ENCODE measurements around the gene TMEM217.

DNA sequence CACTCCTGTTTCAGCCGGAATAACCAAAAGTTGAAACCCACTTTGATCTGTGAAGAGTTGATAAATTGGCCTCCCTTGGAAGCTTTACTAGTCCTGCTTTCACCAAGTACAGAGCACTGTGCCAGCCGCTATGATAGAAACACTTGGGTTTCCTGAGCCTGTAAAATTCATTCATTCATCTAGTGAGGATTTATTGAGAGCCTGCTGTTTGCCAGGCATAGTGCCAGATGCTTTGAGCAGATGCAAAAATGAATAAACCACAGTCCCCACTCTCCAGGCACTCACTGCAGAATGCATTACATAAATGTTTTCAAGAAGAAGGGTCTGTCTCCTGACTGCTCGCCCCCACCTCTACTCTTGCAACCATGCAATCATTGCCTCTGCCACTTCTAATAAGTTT, 25.3 kb upstream of the TMEM217 start:
- TF ChIP-seq, protein P1, sequence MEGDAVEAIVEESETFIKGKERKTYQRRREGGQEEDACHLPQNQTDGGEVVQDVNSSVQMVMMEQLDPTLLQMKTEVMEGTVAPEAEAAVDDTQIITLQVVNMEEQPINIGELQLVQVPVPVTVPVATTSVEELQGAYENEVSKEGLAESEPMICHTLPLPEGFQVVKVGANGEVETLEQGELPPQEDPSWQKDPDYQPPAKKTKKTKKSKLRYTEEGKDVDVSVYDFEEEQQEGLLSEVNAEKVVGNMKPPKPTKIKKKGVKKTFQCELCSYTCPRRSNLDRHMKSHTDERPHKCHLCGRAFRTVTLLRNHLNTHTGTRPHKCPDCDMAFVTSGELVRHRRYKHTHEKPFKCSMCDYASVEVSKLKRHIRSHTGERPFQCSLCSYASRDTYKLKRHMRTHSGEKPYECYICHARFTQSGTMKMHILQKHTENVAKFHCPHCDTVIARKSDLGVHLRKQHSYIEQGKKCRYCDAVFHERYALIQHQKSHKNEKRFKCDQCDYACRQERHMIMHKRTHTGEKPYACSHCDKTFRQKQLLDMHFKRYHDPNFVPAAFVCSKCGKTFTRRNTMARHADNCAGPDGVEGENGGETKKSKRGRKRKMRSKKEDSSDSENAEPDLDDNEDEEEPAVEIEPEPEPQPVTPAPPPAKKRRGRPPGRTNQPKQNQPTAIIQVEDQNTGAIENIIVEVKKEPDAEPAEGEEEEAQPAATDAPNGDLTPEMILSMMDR (IDR thresholded peaks at IDR 0.05), result no peak
- TF ChIP-seq EP300 (IDR thresholded peaks at IDR 0.05), result no peak
